ENCODE measurements around the gene OR5K2.

DNA sequence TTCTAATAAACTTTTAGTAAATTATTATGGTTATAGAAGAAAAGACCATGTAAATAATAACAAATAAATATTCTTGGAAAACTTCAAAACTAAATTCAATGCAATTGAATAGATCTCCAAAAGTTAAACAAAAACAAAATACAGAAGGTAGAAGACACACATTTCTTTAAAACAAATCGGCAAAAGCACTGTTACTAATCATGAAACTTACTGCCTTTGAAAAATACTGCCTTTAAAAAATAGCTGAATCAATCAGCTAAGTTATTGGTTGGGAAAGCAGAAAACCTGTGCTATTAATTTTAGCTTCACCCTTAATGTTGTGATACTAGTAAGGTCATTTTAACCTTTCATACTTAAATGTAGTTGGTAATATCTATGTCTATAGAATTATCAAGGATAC lies 37.3 kb downstream of the OR5K2 start:
- TF ChIP-seq CTCF (IDR thresholded peaks at IDR 0.05; ENCODE audit: poor library complexity, severe bottlenecking) (no peak), EP300 (conservative IDR thresholded peaks at IDR 0.05; ENCODE audit: poor library complexity, severe bottlenecking) (no peak), MXI1 (conservative IDR thresholded peaks at IDR 0.05; ENCODE audit: poor library complexity, severe bottlenecking) (no peak), TAF1 (IDR thresholded peaks at IDR 0.05; ENCODE audit: low read depth) (no peak), EZH2 (IDR thresholded peaks at IDR 0.05; ENCODE audit: borderline replicate concordance, insufficient read depth, low read length, poor library complexity, severe bottlenecking) (no peak), REST (IDR thresholded peaks at IDR 0.05; ENCODE audit: borderline replicate concordance) (no peak)
